ENCODE results near the gene PCDH9.

DNA sequence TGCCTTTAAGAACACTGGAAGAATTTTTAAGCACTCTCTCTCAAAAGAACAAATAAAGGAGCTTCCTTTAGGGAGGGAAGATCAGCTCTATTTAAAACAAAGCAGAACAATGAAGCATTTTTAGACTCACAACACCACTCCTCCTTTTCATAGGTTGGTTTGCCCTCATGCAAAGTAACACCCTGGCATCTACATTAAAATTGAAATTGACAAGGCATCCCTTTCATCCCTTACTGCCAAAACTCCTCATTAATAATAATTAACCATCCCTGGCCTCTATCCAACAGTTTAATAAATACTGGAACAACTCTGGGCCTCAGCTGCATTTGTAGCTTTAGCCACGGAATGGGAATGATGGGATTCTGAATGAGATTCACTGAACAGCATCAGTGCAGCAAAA lies 929.1 kb downstream of the PCDH9 start:
- no peak for TF ChIP-seq SMC3 (IDR thresholded peaks at IDR 0.05; ENCODE audit: low read length)
- no peak for TF ChIP-seq SP5 (CRISPR knock-in tag; IDR thresholded peaks at IDR 0.05; ENCODE audit: borderline replicate concordance, low read depth)
- no peak for TF ChIP-seq RXRA (CRISPR knock-in tag; IDR thresholded peaks at IDR 0.05)
- TF ChIP-seq, protein P1, sequence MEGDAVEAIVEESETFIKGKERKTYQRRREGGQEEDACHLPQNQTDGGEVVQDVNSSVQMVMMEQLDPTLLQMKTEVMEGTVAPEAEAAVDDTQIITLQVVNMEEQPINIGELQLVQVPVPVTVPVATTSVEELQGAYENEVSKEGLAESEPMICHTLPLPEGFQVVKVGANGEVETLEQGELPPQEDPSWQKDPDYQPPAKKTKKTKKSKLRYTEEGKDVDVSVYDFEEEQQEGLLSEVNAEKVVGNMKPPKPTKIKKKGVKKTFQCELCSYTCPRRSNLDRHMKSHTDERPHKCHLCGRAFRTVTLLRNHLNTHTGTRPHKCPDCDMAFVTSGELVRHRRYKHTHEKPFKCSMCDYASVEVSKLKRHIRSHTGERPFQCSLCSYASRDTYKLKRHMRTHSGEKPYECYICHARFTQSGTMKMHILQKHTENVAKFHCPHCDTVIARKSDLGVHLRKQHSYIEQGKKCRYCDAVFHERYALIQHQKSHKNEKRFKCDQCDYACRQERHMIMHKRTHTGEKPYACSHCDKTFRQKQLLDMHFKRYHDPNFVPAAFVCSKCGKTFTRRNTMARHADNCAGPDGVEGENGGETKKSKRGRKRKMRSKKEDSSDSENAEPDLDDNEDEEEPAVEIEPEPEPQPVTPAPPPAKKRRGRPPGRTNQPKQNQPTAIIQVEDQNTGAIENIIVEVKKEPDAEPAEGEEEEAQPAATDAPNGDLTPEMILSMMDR (CRISPR knock-in tag; IDR thresholded peaks at IDR 0.05), result no peak
- no peak for TF ChIP-seq MEIS1 (CRISPR knock-in tag; IDR thresholded peaks at IDR 0.05; ENCODE audit: borderline replicate concordance)
- TF ChIP-seq HMG20B (CRISPR knock-in tag; conservative IDR thresholded peaks at IDR 0.05), result no peak
- no peak for TF ChIP-seq PLRG1 (conservative IDR thresholded peaks at IDR 0.05)
- no peak for TF ChIP-seq MAF1 (CRISPR knock-in tag; IDR thresholded peaks at IDR 0.05; ENCODE audit: borderline replicate concordance)
- TF ChIP-seq, protein P2, sequence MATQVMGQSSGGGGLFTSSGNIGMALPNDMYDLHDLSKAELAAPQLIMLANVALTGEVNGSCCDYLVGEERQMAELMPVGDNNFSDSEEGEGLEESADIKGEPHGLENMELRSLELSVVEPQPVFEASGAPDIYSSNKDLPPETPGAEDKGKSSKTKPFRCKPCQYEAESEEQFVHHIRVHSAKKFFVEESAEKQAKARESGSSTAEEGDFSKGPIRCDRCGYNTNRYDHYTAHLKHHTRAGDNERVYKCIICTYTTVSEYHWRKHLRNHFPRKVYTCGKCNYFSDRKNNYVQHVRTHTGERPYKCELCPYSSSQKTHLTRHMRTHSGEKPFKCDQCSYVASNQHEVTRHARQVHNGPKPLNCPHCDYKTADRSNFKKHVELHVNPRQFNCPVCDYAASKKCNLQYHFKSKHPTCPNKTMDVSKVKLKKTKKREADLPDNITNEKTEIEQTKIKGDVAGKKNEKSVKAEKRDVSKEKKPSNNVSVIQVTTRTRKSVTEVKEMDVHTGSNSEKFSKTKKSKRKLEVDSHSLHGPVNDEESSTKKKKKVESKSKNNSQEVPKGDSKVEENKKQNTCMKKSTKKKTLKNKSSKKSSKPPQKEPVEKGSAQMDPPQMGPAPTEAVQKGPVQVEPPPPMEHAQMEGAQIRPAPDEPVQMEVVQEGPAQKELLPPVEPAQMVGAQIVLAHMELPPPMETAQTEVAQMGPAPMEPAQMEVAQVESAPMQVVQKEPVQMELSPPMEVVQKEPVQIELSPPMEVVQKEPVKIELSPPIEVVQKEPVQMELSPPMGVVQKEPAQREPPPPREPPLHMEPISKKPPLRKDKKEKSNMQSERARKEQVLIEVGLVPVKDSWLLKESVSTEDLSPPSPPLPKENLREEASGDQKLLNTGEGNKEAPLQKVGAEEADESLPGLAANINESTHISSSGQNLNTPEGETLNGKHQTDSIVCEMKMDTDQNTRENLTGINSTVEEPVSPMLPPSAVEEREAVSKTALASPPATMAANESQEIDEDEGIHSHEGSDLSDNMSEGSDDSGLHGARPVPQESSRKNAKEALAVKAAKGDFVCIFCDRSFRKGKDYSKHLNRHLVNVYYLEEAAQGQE (IDR thresholded peaks at IDR 0.05; ENCODE audit: borderline replicate concordance in 1 of 2, low read depth in 1 of 2, low read length in 2 of 2), result no peak
- TF ChIP-seq, protein P3, sequence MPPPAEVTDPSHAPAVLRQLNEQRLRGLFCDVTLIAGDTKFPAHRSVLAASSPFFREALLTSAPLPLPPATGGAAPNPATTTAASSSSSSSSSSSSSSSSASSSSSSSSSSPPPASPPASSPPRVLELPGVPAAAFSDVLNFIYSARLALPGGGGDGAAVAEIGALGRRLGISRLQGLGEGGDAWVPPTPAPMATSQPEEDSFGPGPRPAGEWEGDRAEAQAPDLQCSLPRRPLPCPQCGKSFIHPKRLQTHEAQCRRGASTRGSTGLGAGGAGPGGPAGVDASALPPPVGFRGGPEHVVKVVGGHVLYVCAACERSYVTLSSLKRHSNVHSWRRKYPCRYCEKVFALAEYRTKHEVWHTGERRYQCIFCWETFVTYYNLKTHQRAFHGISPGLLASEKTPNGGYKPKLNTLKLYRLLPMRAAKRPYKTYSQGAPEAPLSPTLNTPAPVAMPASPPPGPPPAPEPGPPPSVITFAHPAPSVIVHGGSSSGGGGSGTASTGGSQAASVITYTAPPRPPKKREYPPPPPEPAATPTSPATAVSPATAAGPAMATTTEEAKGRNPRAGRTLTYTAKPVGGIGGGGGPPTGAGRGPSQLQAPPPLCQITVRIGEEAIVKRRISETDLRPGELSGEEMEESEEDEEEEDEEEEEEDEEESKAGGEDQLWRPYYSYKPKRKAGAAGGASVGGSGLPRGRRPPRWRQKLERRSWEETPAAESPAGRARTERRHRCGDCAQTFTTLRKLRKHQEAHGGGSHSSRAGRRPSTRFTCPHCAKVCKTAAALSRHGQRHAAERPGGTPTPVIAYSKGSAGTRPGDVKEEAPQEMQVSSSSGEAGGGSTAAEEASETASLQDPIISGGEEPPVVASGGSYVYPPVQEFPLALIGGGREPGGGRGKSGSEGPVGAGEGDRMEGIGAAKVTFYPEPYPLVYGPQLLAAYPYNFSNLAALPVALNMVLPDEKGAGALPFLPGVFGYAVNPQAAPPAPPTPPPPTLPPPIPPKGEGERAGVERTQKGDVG (CRISPR knock-in tag; IDR thresholded peaks at IDR 0.05; ENCODE audit: borderline replicate concordance), result no peak
- no peak for TF ChIP-seq TCF7 (IDR thresholded peaks at IDR 0.05; ENCODE audit: low read depth)
- no peak for TF ChIP-seq EZH2 (conservative IDR thresholded peaks at IDR 0.05; ENCODE audit: low read depth, low read length)
